ENCODE measurements around the gene TRAF1. TPM values are rescaled to one million over a fixed set of nuclear protein-coding genes. Genes with fewer than 3 reads are reported as not detected.

Gene TRAF1
- total and polyA plus RNA-seq, 2 of the 13 experiments (the other 11 are each of a cell fraction or from before 2014, with no cell fraction given) = 0.44 to 1.0 TPM

- no peaks in the 10 kb centered on the region for H3K36me3 ChIP-seq (replicated peaks in 1 of 2; ENCODE audit: control insufficient read depth in 1 of 2, insufficient read depth in 2 of 2, low read length in 2 of 2)
- H3K4me2 ChIP-seq (ENCODE audit: low read depth, low read length) = no peak overlapping the region
- H3K9ac ChIP-seq (ENCODE audit: insufficient read depth, low read depth, low read length) = no peak overlapping the region
- no peaks in the 10 kb centered on the region for H4K20me1 ChIP-seq (ENCODE audit: insufficient read depth, low read length)
- H2AFZ ChIP-seq (ENCODE audit: low read length) = no peak overlapping the region
- H3K79me2 ChIP-seq (ENCODE audit: insufficient read depth, low read length) = no peaks in the 10 kb centered on the region
- ChIA-PET POLR2A (interaction anchor here (1.0 kb wide), 1 partner anchor 123 kb away, joined by 3 read pairs; the partner anchor contains the start of gene FBXW2), CTCF (ENCODE audit: low intra/inter-chr PET ratio, low total read pairs) (no interaction called here)
- TF ChIP-seq ZNF839 (CRISPR knock-in tag; IDR thresholded peaks at IDR 0.05; ENCODE audit: borderline replicate concordance) (no peak), ZNF746 (CRISPR knock-in tag; IDR thresholded peaks at IDR 0.05) (no peak), SUZ12 (IDR thresholded peaks at IDR 0.05; ENCODE audit: low read depth, low read length) (no peak), RBM22 (optimal IDR thresholded peaks at IDR 0.05; ENCODE audit: low read length) (no peak), FOXA1 (IDR thresholded peaks at IDR 0.05) (no peak), FOXA1 (CRISPR knock-in tag; IDR thresholded peaks at IDR 0.05) (no peak), ZNF547 (CRISPR knock-in tag; IDR thresholded peaks at IDR 0.05) (no peak)
- TF ChIP-seq, protein P1, sequence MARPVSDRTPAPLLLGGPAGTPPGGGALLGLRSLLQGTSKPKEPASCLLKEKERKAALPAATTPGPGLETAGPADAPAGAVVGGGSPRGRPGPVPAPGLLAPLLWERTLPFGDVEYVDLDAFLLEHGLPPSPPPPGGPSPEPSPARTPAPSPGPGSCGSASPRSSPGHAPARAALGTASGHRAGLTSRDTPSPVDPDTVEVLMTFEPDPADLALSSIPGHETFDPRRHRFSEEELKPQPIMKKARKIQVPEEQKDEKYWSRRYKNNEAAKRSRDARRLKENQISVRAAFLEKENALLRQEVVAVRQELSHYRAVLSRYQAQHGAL (CRISPR knock-in tag; IDR thresholded peaks at IDR 0.05; ENCODE audit: not compliant biosample characterization) = no peak
- H3K27me3 ChIP-seq (ENCODE audit: control insufficient read depth in 1 of 2, insufficient read depth in 2 of 2, low read length in 2 of 2) = no peaks in the 10 kb centered on the region; a peak in 1 of 5 replicates
- no TSS peak for BruUV-seq (replicated peaks)
- peaks cover 27% of the 10 kb centered on the region for H3K4me1 ChIP-seq (ENCODE audit: insufficient read depth, low read length)
- intact Hi-C loops (cut with micrococcal nuclease; ENCODE audit: unreplicated experiment) (no loop called here), in situ Hi-C loops (cut with HindIII; ENCODE audit: extremely low pct_ligation_motif_present, low pct_unique_long_range_greater_than_20kb) (no loop called here)
- H3K27ac ChIP-seq (ENCODE audit: extremely low read length, insufficient read depth, low read length) = no peak overlapping the region
- FAIRE-seq (no peak), ATAC-seq (no peak), DNase-seq (ENCODE audit: low spot score) (no peak)
- no peaks in the 10 kb centered on the region for H3K9me3 ChIP-seq (ENCODE audit: low read length)
- 58% methylated on average over 5 of the region's 5 CpGs for WGBS (ENCODE audit: low lambda C conversion rate)
- H3K4me3 ChIP-seq (replicated peaks in 1 of 3; ENCODE audit: insufficient read depth in 1 of 3, low read depth in 2 of 3, low read length in 3 of 3) = no peak overlapping the region
Observed at GRCh38 chr9:120915854-120916470, 10.6 kb downstream of the TRAF1 start.

- in situ Hi-C loops (cut with HindIII; ENCODE audit: extremely low pct_ligation_motif_present, low pct_unique_long_range_greater_than_20kb) = no loop called here
- Histone ChIP-seq H3K9ac (ENCODE audit: insufficient read depth, low read depth, low read length) (no peak overlapping the region), H3K9me3 (ENCODE audit: low read length) (no peaks in the 10 kb centered on the region), H3K27ac (ENCODE audit: extremely low read length, insufficient read depth, low read length) (no peak overlapping the region), H3K27me3 (ENCODE audit: control insufficient read depth in 1 of 2, insufficient read depth in 2 of 2, low read length in 2 of 2) (no peaks in the 10 kb centered on the region), H2AFZ (ENCODE audit: low read length) (no peak overlapping the region), H3K79me2 (ENCODE audit: insufficient read depth, low read length) (no peaks in the 10 kb centered on the region), H3K4me1 (ENCODE audit: insufficient read depth, low read length) (peaks cover 22% of the 10 kb centered on the region), H3K4me3 (replicated peaks in 1 of 3; ENCODE audit: insufficient read depth in 1 of 3, low read depth in 2 of 3, low read length in 3 of 3) (no peak overlapping the region), H3K4me2 (ENCODE audit: low read depth, low read length) (no peak overlapping the region), H4K20me1 (ENCODE audit: insufficient read depth, low read length) (no peaks in the 10 kb centered on the region), H3K36me3 (replicated peaks in 1 of 2; ENCODE audit: control insufficient read depth in 1 of 2, insufficient read depth in 2 of 2, low read length in 2 of 2) (no peaks in the 10 kb centered on the region)
- intact Hi-C loops (cut with micrococcal nuclease; ENCODE audit: unreplicated experiment) = no loop called here
- ChIA-PET POLR2A (no interaction called here), CTCF (ENCODE audit: low intra/inter-chr PET ratio, low total read pairs) (no interaction called here)
- no TSS peak for BruUV-seq (replicated peaks)
- WGBS (ENCODE audit: low lambda C conversion rate) = 59% methylated on average over 6 of the region's 6 CpGs
- DNase-seq (ENCODE audit: low spot score) (no peak), FAIRE-seq (no peak), ATAC-seq (no peak)
- no peak for TF ChIP-seq SPEN (CRISPR knock-in tag; IDR thresholded peaks at IDR 0.05; ENCODE audit: low read depth)
- no peak for TF ChIP-seq HDAC2 (CRISPR knock-in tag; IDR thresholded peaks at IDR 0.05)
- no peak for TF ChIP-seq SETDB1 (CRISPR knock-in tag; IDR thresholded peaks at IDR 0.05; ENCODE audit: borderline replicate concordance)
- no peak for TF ChIP-seq ZNF225 (CRISPR knock-in tag; IDR thresholded peaks at IDR 0.05)
- no peak for TF ChIP-seq CENPX (CRISPR knock-in tag; IDR thresholded peaks at IDR 0.05)
- no peak for TF ChIP-seq ZNF460 (CRISPR knock-in tag; IDR thresholded peaks at IDR 0.05; ENCODE audit: borderline replicate concordance)
- TF ChIP-seq NFIC (IDR thresholded peaks at IDR 0.05; ENCODE audit: low read length) = no peak
- no peak for TF ChIP-seq ZNF224 (CRISPR knock-in tag; IDR thresholded peaks at IDR 0.05)
- TF ChIP-seq MAFG (CRISPR knock-in tag; IDR thresholded peaks at IDR 0.05) = no peak
- no peak for TF ChIP-seq ZFAT (CRISPR knock-in tag; conservative IDR thresholded peaks at IDR 0.05)
- TF ChIP-seq NFRKB (IDR thresholded peaks at IDR 0.05) = no peak
- TF ChIP-seq SMAD9 (CRISPR knock-in tag; IDR thresholded peaks at IDR 0.05) = no peak
Observed at GRCh38 chr9:120914953-120915352, 11.6 kb downstream of the TRAF1 start.

All from HepG2 (cell line).